Suprapubic skin (tissue), 4 donors: ENCODE data around the gene GPC5.

Source experiments
- CTCF ChIP-seq, 2 donors: fragments of 200-600 bp in 1 of 2; fragments of 450-650 bp in 1 of 2; sonication (generic) in 1 of 2; IDR thresholded peaks; one replicate each; pipeline ENCODE4 v1.5.1; 2016 to 2019; ENCODE audit warnings: antibody characterized with exemption in 2 of 2, mild to moderate bottlenecking in 1 of 2, moderate library complexity in 1 of 2
- EP300 ChIP-seq: sonication (generic); formaldehyde crosslinking; IDR thresholded peaks from one replicate; pipeline ENCODE4 v1.6.1; 2017; ENCODE audit warnings: antibody characterized with exemption
- POLR2AphosphoS5 ChIP-seq, 3 donors: sonication (generic); formaldehyde crosslinking; IDR thresholded peaks; one replicate each; pipeline ENCODE4 v1.6.1; 2017; ENCODE audit warnings: antibody characterized with exemption in 3 of 3

GRCh38 chr13:92821324-92821723, 1422.9 kb downstream of the GPC5 start:
- TF ChIP-seq CTCF (IDR thresholded peaks at IDR 0.05) = no peak
- TF ChIP-seq EP300 = no peak
- TF ChIP-seq POLR2AphosphoS5 (IDR thresholded peaks at IDR 0.05) = no peak
